K562 (cell line): ENCODE results near the gene ORAI3. TPM values are rescaled to one million over a fixed set of nuclear protein-coding genes. Genes with fewer than 3 reads are reported as not detected.
A peak's percentile ranks its signal among the peaks of the same experiment; 100 is the strongest.

Experiments
- ARID1B ChIP-seq: fragments of 450-650 bp; IDR thresholded peaks from 2 replicates; pipeline ENCODE4 v1.6.1; 2016; ENCODE audit warnings: antibody characterized with exemption, mild to moderate bottlenecking, inconsistent platforms
- ATF7 ChIP-seq: fragments of 450-650 bp; IDR thresholded peaks from 2 replicates; pipeline ENCODE4 v1.7.1; 2014; ENCODE audit warnings: mild to moderate bottlenecking, moderate library complexity
- BHLHE40 ChIP-seq: IDR thresholded peaks from 2 replicates; pipeline ENCODE4 v1.6.1; 2011; ENCODE audit warnings: low read length, improper control_type of control experiment
- CREB3L1 ChIP-seq: fragments of 450-650 bp; IDR thresholded peaks from 2 replicates; pipeline ENCODE4 v1.6.1; 2014; ENCODE audit warnings: low read depth, mild to moderate bottlenecking, moderate library complexity, borderline replicate concordance
- GABPB1 ChIP-seq: sonication (generic); formaldehyde crosslinking; IDR thresholded peaks from 2 replicates; pipeline ENCODE4 v1.8.0; 2022; ENCODE audit warnings: mild to moderate bottlenecking, missing genetic modification reagents
- HDGF ChIP-seq: fragments of 450-650 bp; IDR thresholded peaks from 2 replicates; pipeline ENCODE4 v1.6.1; 2016
- L3MBTL2 ChIP-seq: fragments of 450-650 bp; IDR thresholded peaks from 2 replicates; pipeline ENCODE4 v1.6.1; 2016; ENCODE audit warnings: mild to moderate bottlenecking, moderate library complexity
- MAX ChIP-seq: sonication (generic); formaldehyde crosslinking; IDR thresholded peaks from 2 replicates; pipeline ENCODE4 v1.9.0; 2022; ENCODE audit warnings: mild to moderate bottlenecking, missing genetic modification reagents
- NKRF ChIP-seq: fragments of 450-650 bp; IDR thresholded peaks from 2 replicates; pipeline ENCODE4 v1.6.1; 2016; ENCODE audit warnings: borderline replicate concordance
- POLR2G ChIP-seq: fragments of 200-400 bp; formaldehyde crosslinking; IDR thresholded peaks from 2 replicates; pipeline ENCODE4 v1.6.1; 2017; ENCODE audit warnings: low read depth, mild to moderate bottlenecking, antibody characterized with exemption, low read length, moderate library complexity
- RB1 ChIP-seq: fragments of 450-650 bp; IDR thresholded peaks from 2 replicates; pipeline ENCODE4 v1.6.1; 2017; ENCODE audit warnings: low read depth, mild to moderate bottlenecking
- RBFOX2 ChIP-seq: fragments of 200-400 bp; formaldehyde crosslinking; IDR thresholded peaks from 2 replicates; pipeline ENCODE4 v1.6.1; 2017; ENCODE audit warnings: low read depth, mild to moderate bottlenecking, low read length, moderate library complexity
- SNAPC5 ChIP-seq: fragments of 250-450 bp; sonication (Bioruptor Pico); IDR thresholded peaks from 2 replicates; pipeline ENCODE4 v1.8.0; 2021; ENCODE audit warnings: moderate library complexity, mild to moderate bottlenecking, inconsistent platforms
- SPI1 ChIP-seq: IDR thresholded peaks from 2 replicates; pipeline ENCODE4 v1.6.1; 2011; ENCODE audit warnings: low read depth, low read length, control low read depth, borderline replicate concordance
- TFAP4 ChIP-seq: sonication (generic); formaldehyde crosslinking; IDR thresholded peaks from 2 replicates; pipeline ENCODE4 v1.8.0; 2022; ENCODE audit warnings: missing genetic modification reagents, mild to moderate bottlenecking, moderate library complexity, borderline replicate concordance
- USF2 ChIP-seq: sonication (generic); formaldehyde crosslinking; IDR thresholded peaks from 2 replicates; pipeline ENCODE4 v1.5.0; 2020; ENCODE audit warnings: missing genetic modification reagents
- ZBTB26 ChIP-seq: fragments of 450-650 bp; formaldehyde crosslinking; IDR thresholded peaks from 2 replicates; pipeline ENCODE4 v1.4.0; 2022; ENCODE audit warnings: missing genetic modification characterization
- ZEB2 ChIP-seq: fragments of 450-650 bp; IDR thresholded peaks from 2 replicates; pipeline ENCODE4 v1.6.1; 2016
- ZNF583 ChIP-seq: fragments of 250-450 bp; sonication (Bioruptor Pico); IDR thresholded peaks from 2 replicates; pipeline ENCODE4 v1.4.0; 2020
- polyA plus RNA-seq, 8 experiments: library from polyadenylated mRNA; depleted of rRNA in 4 of 8; stranded (reverse) in 5 of 8; unstranded in 3 of 8; fragments of >200 nt; fragmentation: Nextera tagmentation in 2 of 8; fragmentation: Illumina TruSeq in 1 of 8; extraction: Ambion mirVana in 2 of 8; extraction: Trizol in 1 of 8; gene quantifications; 2 replicates each; pipeline versions ENCODE4 v1.2.1 to v1.2.3, GENCODE V29; 2011 to 2014; ENCODE audit warnings: inconsistent platforms in 1 of 8, missing spikeins in 1 of 8
- total RNA-seq, 7 experiments: library from RNA; depleted of rRNA in 6 of 7; stranded (reverse); fragments of >200 nt in 6 of 7; fragmentation: Illumina TruSeq in 2 of 7; extraction: Trizol in 2 of 7; gene quantifications; 2 replicates each; pipeline versions ENCODE4 v1.2.1 to v1.2.3, GENCODE V29; 2011 to 2021; ENCODE audit warnings: low replicate concordance in 1 of 7

Gene ORAI3
- total and polyA plus RNA-seq, 9 of the 15 experiments (the other 6 are each of a cell fraction or from before 2014, with no cell fraction given): 4.9 to 23.3 (median 14.1) TPM

GRCh38 chr16:30985401-30986128 is 36.7 kb downstream of the ORAI3 start (continued):
- TF ChIP-seq MAX (peak; percentile 88), BHLHE40 (peak; percentile 62; the same call in 1 of the 2 replicates), ZBTB26 (0 out of 2 replicates have a peak, but pooled peaks have one; percentile 48), RBFOX2 (peak; percentile 59; the same call in 1 of the 2 replicates), SPI1 (no peak), TFAP4 (CRISPR knock-in tag) (peak; percentile 45), CREB3L1 (no peak), ZEB2 (0 out of 2 replicates have a peak, but pooled peaks have one; percentile 40), NKRF (peak; percentile 57), SNAPC5 (CRISPR knock-in tag) (no peak), POLR2G (peak; percentile 70), L3MBTL2 (peak; percentile 54; the same call in 1 of the 2 replicates), ARID1B (0 out of 2 replicates have a peak, but pooled peaks have one; percentile 33), HDGF (peak; percentile 80; the same call in 1 of the 2 replicates), RB1 (no peak; the same call in 1 of the 2 replicates), ATF7 (peak; percentile 3; the same call in 1 of the 2 replicates), ZNF583 (CRISPR knock-in tag) (0 out of 2 replicates have a peak, but pooled peaks have one; percentile 13), USF2 (CRISPR knock-in tag) (peak; percentile 42; the same call in 1 of the 2 replicates), GABPB1 (CRISPR knock-in tag) (peak; percentile 15; the same call in 1 of the 2 replicates)
